Erythroblast (primary cell): ENCODE results near the gene NCAM2.

Source experiments
- GATA1 ChIP-seq: IDR thresholded peaks from 2 replicates; pipeline ENCODE4 v1.6.1; 2011; ENCODE audit warnings: low read depth, mild to moderate bottlenecking, control low read depth, low read length, moderate library complexity
- POLR2A ChIP-seq: IDR thresholded peaks from 2 replicates; pipeline ENCODE4 v1.6.1; 2011; ENCODE audit warnings: mild to moderate bottlenecking, low read length

DNA sequence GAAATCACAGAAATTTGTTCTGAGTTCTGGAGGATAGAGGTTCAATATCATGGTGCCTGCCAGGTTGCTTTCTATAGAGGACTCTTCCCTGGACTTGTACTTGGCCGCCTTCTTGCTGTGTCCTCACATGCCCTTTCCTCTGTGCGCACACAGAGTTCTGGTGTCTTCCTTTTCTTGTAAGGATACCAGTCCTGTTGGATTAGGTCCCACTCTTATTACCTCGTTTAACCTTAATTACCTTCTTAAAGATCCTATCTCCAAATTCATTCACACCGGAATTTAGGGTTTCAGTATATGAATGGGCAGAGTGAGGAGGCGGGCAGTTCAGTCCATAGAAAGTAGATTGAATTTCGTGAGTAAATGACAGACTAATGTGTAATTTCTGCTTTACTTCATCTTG lies 413.9 kb downstream of the NCAM2 start:
- TF ChIP-seq POLR2A (no peak), GATA1 (no peak)
